Subcutaneous adipose tissue (tissue), 4 donors: ENCODE results near the gene IL1RAPL1. TPM values are rescaled to one million over a fixed set of nuclear protein-coding genes. Genes with fewer than 3 reads are reported as not detected.

Experiments
- total RNA-seq, 4 donors: library from RNA; depleted of rRNA; stranded (reverse); fragments of >200 nt; gene quantifications; one replicate each; pipeline ENCODE4 v1.1.0, GENCODE V29; 2016
- TF ChIP-seq, protein P1 (sequence below): fragments of 450-650 bp; IDR thresholded peaks from one replicate; pipeline ENCODE4 v1.5.1; 2016; ENCODE audit warnings: low read depth, mild to moderate bottlenecking, control low read depth, antibody characterized with exemption, moderate library complexity

The IL1RAPL1 gene
- under 1 TPM in 1 of 4 donors, not detected in 3; 0.66 TPM for total RNA-seq

DNA sequence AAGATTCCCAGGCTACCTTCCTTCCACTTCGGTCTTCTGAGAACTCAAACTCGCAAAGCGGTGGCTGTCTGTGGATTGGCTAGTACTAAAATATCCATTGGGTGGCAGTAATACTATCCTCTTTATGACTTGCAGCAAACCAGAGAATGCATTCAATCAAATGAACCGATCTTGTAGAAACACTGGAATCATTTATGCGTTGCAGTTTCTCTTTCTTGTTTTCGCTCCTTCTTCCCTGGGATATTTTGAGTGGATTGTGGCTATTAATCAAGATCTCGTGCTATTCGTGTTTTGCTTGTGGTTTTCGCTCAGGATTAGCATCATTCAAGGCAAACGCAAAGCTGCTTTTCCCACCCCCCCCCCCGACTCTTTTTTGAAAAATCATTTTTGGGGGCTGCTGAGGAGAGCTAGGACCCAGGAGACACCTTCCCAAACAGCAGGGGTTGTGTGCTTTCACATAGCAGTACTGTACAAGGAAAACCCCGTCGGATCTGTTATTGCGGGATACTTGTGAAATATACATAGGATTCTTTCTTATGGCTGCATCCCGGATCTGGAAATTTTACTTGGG is at the start of gene IL1RAPL1:
Gene IL1RAPL1, plus strand, starts transcription at position 466 of the 571 bp plus-strand sequence.
- TF ChIP-seq, protein P1, sequence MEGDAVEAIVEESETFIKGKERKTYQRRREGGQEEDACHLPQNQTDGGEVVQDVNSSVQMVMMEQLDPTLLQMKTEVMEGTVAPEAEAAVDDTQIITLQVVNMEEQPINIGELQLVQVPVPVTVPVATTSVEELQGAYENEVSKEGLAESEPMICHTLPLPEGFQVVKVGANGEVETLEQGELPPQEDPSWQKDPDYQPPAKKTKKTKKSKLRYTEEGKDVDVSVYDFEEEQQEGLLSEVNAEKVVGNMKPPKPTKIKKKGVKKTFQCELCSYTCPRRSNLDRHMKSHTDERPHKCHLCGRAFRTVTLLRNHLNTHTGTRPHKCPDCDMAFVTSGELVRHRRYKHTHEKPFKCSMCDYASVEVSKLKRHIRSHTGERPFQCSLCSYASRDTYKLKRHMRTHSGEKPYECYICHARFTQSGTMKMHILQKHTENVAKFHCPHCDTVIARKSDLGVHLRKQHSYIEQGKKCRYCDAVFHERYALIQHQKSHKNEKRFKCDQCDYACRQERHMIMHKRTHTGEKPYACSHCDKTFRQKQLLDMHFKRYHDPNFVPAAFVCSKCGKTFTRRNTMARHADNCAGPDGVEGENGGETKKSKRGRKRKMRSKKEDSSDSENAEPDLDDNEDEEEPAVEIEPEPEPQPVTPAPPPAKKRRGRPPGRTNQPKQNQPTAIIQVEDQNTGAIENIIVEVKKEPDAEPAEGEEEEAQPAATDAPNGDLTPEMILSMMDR, result no peak

DNA sequence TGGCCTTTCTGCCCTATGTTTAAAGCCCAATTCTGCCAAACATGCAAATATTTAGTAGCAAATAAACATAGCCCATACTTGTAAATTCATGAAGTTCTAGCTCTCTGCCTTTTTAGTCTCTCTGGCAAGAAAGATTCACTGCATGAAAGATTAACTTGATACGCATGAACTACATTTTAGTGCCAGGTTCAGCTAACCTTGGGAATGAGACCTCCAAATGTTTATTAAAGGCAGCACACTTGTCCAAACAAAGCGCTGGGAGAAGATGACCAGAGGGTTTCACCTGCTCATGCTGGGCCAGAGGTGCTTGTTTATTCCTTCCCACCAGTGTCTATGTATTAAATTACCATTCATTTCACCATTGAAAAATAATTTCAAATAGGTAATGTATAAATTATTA is 44.5 kb upstream of the IL1RAPL1 start:
- TF ChIP-seq, protein P1, result no peak

- TF ChIP-seq, protein P1, result no peak
These were observed 37.4 kb upstream of the IL1RAPL1 start for GRCh38 chrX:28549838-28550237.

- TF ChIP-seq, protein P1, result no peak
These were observed 36.8 kb upstream of the IL1RAPL1 start for GRCh38 chrX:28550331-28550872.

DNA sequence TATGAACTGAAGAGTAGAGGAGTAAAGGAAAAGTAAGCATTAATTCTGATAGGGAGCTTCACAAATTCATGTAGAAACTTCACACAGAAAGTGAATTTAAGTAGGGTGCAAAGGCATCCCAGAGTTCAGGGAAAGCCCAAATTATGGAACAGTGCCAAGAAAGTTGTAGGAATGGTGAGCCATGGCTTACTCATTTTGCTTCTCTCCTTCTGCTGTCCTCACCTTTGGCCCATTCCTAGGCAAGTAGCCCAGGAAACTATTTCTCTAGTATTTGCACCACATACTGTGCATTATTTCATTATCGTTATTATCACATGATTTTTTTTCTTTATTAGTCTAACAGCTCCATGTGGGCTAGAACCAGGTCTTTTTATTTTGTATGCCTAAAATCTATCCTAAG is 34.9 kb upstream of the IL1RAPL1 start:
- TF ChIP-seq, protein P1, result no peak

DNA sequence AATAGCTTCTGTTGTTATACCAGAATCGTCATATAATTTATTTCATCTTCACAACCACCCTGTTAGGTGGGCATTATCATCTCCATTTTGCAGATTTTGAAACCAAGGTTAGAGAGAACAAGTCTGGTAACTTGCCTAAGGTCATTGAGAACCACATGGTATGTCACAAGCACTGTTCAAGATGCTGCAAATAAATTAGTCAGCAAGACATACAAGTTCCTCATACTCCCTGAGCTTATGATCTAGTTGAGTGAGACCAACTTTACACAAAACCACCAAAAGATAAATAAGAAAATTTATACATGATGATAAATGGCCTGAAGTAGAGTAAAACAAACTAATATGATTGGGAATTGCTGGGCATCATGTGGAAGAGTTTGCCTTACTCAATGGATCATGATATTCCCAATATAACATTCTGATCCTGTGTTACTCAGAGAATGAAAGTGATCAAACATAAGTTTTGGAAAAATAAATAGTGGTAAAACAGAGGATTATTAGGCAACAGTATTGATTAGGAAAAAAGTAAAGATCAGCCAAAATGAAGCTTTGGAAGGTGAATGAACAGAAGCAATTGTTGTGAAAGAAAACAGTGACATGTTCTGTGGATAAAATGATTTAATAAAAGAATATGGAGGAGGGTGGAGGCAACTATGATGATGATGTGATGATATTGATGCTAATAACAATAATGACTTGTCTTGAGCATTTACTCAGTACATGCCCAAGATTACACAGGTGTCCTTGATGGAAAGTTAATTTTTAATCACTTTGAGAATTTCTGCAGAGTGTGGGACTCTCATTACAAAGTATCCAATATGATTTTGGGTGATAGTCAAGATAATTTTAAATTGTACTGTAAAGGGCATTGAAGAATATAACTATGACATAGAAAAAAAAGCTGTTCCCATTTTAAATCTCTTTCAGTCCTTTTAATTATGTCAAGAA is 34.1 kb upstream of the IL1RAPL1 start:
- TF ChIP-seq, protein P1, result no peak

DNA sequence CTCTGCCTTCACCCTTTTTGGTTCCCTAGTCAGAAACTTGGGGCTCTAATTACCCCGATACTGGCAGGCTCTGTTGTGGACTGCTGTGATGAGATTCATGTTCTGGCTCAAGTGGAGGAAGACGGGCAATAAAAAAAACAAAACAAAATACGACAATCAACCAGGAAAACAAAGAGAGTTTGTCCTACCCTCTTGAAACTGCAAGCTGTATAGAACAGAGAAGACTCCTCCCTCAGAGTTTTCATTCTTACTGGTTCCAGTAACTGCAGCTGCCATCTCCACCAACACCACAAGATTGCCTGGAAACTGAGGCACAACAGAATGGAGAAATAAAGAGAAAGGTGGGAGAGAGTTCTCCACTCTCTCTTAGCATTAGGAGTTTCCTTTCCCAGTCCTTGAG is 11.1 kb upstream of the IL1RAPL1 start:
- TF ChIP-seq, protein P1, result no peak
